OCI-LY7 (cell line): ENCODE measurements around the gene JAZF1.

Experiments
- EZH2phosphoT487 ChIP-seq: fragments of 200-600 bp; sonication (generic); IDR thresholded peaks from 2 replicates; pipeline ENCODE4 v1.6.1; 2018; ENCODE audit warnings: low read depth, borderline replicate concordance, mild to moderate bottlenecking, mixed run types, antibody characterized with exemption, low read length, moderate library complexity, mixed read lengths
- TF ChIP-seq, protein P1 (sequence below): fragments of 200-600 bp; sonication (generic); conservative IDR thresholded peaks from 2 replicates; pipeline ENCODE4 v1.5.1; 2014; ENCODE audit warnings: mild to moderate bottlenecking, antibody characterized with exemption, low read length, moderate library complexity, mixed read lengths

DNA sequence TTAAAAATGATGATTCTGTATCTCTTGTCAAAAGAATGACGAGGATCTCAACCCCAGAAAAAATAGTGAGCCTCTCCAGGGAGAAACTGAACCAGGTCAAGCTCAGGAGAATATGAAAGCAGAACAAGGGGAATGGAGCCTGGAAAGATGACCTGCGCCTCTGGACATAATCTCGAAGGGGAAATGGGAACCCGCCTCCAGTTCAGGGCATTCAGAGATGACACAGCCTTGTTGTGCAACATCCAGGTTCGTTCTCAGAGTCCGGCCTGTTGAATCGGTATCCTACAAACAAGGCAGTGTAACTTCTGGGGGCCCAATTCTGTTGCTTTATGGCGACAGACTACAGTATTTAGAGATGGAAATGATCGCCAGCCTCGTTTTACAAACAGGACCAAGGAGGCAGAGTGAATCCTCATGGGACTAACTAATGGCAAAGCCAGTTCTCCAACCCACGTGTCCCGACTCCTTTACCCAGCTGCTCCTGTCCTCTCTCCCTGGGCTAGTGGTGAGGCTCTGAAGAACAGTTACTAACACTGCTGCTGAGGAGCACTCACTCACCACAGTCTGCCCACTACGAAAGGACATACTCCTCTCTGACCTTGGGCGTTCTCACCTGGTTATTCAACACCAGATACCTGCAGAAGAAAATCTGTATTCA lies 67.6 kb downstream of the JAZF1 start:
- TF ChIP-seq, protein P1, sequence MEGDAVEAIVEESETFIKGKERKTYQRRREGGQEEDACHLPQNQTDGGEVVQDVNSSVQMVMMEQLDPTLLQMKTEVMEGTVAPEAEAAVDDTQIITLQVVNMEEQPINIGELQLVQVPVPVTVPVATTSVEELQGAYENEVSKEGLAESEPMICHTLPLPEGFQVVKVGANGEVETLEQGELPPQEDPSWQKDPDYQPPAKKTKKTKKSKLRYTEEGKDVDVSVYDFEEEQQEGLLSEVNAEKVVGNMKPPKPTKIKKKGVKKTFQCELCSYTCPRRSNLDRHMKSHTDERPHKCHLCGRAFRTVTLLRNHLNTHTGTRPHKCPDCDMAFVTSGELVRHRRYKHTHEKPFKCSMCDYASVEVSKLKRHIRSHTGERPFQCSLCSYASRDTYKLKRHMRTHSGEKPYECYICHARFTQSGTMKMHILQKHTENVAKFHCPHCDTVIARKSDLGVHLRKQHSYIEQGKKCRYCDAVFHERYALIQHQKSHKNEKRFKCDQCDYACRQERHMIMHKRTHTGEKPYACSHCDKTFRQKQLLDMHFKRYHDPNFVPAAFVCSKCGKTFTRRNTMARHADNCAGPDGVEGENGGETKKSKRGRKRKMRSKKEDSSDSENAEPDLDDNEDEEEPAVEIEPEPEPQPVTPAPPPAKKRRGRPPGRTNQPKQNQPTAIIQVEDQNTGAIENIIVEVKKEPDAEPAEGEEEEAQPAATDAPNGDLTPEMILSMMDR, result no peak
- TF ChIP-seq EZH2phosphoT487, result no peak
